ENCODE data around the gene DNAH8.

DNAH8 gene

GRCh38 chr6:38837101-38837500, 122.0 kb downstream of the DNAH8 start:
- no peak overlapping the region for H3K4me3 ChIP-seq (ENCODE audit: low read length in 2 of 2)
- H3K9me3 ChIP-seq (ENCODE audit: control insufficient read depth in 2 of 2, low read length in 2 of 2) = no peaks in the 10 kb centered on the region
- no peaks in the 10 kb centered on the region for H3K36me3 ChIP-seq (ENCODE audit: control insufficient read depth in 2 of 2, insufficient read depth in 2 of 2, low read length in 2 of 2)
- H3K27ac ChIP-seq (ENCODE audit: low read length) = no peak overlapping the region
- no peaks in the 10 kb centered on the region for H3K4me1 ChIP-seq (ENCODE audit: control insufficient read depth, insufficient read depth, low read length)
- H3K27me3 ChIP-seq (ENCODE audit: control insufficient read depth in 1 of 2, insufficient read depth in 2 of 2, low read length in 2 of 2) = no peaks in the 10 kb centered on the region
- H3K9ac ChIP-seq (ENCODE audit: low read length in 2 of 2) = no peak overlapping the region

DNA sequence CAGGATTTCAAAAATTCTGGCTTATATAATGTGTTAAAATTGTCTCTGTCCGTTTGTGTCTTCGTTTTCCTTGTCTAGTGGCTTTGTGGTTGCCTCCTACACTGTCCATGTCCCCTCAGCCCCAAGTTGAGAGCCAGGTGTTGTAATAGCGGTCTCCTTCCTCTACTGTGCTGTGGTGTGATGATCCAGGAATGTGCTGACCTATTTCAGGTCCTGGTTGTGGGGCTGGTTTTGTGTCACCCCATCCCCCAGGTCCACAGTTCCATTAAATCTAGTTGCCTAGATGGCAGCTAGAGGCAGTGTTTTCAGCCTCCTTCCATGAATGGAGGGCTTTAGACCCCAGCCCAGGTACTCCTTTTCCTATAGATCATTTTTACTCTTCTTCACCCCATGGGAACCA, 128.7 kb downstream of the DNAH8 start:
- Histone ChIP-seq H3K27me3 (ENCODE audit: control insufficient read depth in 1 of 2, insufficient read depth in 2 of 2, low read length in 2 of 2) (no peaks in the 10 kb centered on the region), H3K4me1 (ENCODE audit: control insufficient read depth, insufficient read depth, low read length) (no peaks in the 10 kb centered on the region), H3K36me3 (ENCODE audit: control insufficient read depth in 2 of 2, insufficient read depth in 2 of 2, low read length in 2 of 2) (no peaks in the 10 kb centered on the region), H3K9ac (ENCODE audit: low read length in 2 of 2) (no peak overlapping the region), H3K9me3 (ENCODE audit: control insufficient read depth in 2 of 2, low read length in 2 of 2) (no peaks in the 10 kb centered on the region), H3K4me3 (ENCODE audit: low read length in 2 of 2) (no peak overlapping the region), H3K27ac (ENCODE audit: low read length) (no peak overlapping the region)

- no peak overlapping the region for H3K27ac ChIP-seq (ENCODE audit: low read length)
- H3K9ac ChIP-seq (ENCODE audit: low read length in 2 of 2) = no peak overlapping the region
- no peaks in the 10 kb centered on the region for H3K36me3 ChIP-seq (ENCODE audit: control insufficient read depth in 2 of 2, insufficient read depth in 2 of 2, low read length in 2 of 2)
- no peaks in the 10 kb centered on the region for H3K27me3 ChIP-seq (ENCODE audit: control insufficient read depth in 1 of 2, insufficient read depth in 2 of 2, low read length in 2 of 2)
- H3K4me3 ChIP-seq (ENCODE audit: low read length in 2 of 2) = no peak overlapping the region
- H3K9me3 ChIP-seq (ENCODE audit: control insufficient read depth in 2 of 2, low read length in 2 of 2) = no peaks in the 10 kb centered on the region
- no peaks in the 10 kb centered on the region for H3K4me1 ChIP-seq (ENCODE audit: control insufficient read depth, insufficient read depth, low read length)
Measured at GRCh38 chr6:38845931-38846330, 130.8 kb downstream of the DNAH8 start.

DNA sequence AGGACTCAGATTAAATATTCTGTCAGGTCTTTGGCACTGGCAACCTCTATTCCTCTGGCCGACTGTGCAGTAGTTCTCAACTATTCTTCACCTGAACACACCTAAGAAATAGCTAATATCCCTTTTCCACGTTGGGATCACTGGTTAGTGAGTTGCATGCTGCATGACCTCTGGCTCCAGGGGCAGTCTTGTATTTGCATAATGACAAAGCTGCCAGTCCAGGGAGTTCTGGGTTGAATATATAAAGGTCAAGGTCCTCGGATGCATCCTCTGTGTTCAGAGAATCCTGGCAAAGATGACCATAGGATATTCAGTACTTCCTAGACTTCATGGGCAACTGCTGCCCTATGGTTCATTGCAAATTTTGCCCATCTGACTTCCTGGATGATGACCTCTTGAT, 131.2 kb downstream of the DNAH8 start:
- H3K9ac ChIP-seq (ENCODE audit: low read length in 2 of 2) = no peak overlapping the region
- H3K27me3 ChIP-seq (ENCODE audit: control insufficient read depth in 1 of 2, insufficient read depth in 2 of 2, low read length in 2 of 2) = no peaks in the 10 kb centered on the region
- no peaks in the 10 kb centered on the region for H3K36me3 ChIP-seq (ENCODE audit: control insufficient read depth in 2 of 2, insufficient read depth in 2 of 2, low read length in 2 of 2)
- H3K4me3 ChIP-seq (ENCODE audit: low read length in 2 of 2) = no peak overlapping the region
- H3K27ac ChIP-seq (ENCODE audit: low read length) = no peak overlapping the region
- H3K9me3 ChIP-seq (ENCODE audit: control insufficient read depth in 2 of 2, low read length in 2 of 2) = no peaks in the 10 kb centered on the region
- no peaks in the 10 kb centered on the region for H3K4me1 ChIP-seq (ENCODE audit: control insufficient read depth, insufficient read depth, low read length)

DNA sequence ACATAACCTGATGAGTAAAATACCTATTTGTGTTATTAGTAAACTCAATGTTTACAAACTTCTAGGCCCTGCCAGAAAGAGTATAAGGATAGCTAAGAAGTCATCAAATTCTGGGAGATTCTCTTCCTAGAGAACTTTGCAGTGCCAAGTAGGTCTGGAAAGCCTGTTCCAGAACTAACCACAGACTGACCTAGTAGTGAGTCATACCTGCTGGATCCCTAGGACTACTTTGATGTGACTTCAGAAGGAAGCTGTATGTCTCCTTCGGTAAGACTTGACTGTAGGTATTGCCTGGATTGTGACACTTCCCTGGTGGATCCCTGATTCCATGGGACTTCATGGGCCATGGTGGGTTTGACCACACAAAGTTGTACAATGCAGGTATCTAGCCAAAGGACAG, 131.7 kb downstream of the DNAH8 start:
- Histone ChIP-seq H3K9me3 (ENCODE audit: control insufficient read depth in 2 of 2, low read length in 2 of 2) (no peaks in the 10 kb centered on the region), H3K4me1 (ENCODE audit: control insufficient read depth, insufficient read depth, low read length) (no peaks in the 10 kb centered on the region), H3K4me3 (ENCODE audit: low read length in 2 of 2) (no peak overlapping the region), H3K27ac (ENCODE audit: low read length) (no peak overlapping the region), H3K27me3 (ENCODE audit: control insufficient read depth in 1 of 2, insufficient read depth in 2 of 2, low read length in 2 of 2) (no peaks in the 10 kb centered on the region), H3K36me3 (ENCODE audit: control insufficient read depth in 2 of 2, insufficient read depth in 2 of 2, low read length in 2 of 2) (no peaks in the 10 kb centered on the region), H3K9ac (ENCODE audit: low read length in 2 of 2) (no peak overlapping the region)

GRCh38 chr6:38847497-38847896, 132.4 kb downstream of the DNAH8 start:
- Histone ChIP-seq H3K9ac (ENCODE audit: low read length in 2 of 2) (no peak overlapping the region), H3K4me1 (ENCODE audit: control insufficient read depth, insufficient read depth, low read length) (no peaks in the 10 kb centered on the region), H3K27ac (ENCODE audit: low read length) (no peak overlapping the region), H3K36me3 (ENCODE audit: control insufficient read depth in 2 of 2, insufficient read depth in 2 of 2, low read length in 2 of 2) (no peaks in the 10 kb centered on the region), H3K27me3 (ENCODE audit: control insufficient read depth in 1 of 2, insufficient read depth in 2 of 2, low read length in 2 of 2) (no peaks in the 10 kb centered on the region), H3K4me3 (ENCODE audit: low read length in 2 of 2) (no peak overlapping the region), H3K9me3 (ENCODE audit: control insufficient read depth in 2 of 2, low read length in 2 of 2) (no peaks in the 10 kb centered on the region)

DNA sequence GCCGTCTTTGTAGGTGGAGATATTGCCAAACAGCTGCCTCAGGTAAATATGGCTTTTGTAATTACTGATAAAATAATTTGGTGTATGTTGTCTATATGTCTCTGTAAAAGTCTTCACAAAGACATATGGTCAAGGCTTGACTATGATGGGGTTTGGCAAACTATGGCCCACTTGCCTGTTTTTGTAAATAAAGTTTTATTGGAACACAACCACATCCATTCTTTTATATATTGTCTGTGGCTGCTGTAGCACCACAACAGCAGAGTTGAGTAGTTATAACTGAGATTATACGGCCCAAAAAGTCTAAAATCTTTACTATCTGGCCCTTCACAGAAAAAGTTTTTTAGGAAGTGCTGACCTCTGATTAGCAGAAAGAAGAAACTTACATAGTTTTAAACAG, 133.6 kb downstream of the DNAH8 start:
- H3K9me3 ChIP-seq (ENCODE audit: control insufficient read depth in 2 of 2, low read length in 2 of 2) = no peaks in the 10 kb centered on the region
- H3K27ac ChIP-seq (ENCODE audit: low read length) = no peak overlapping the region
- no peak overlapping the region for H3K4me3 ChIP-seq (ENCODE audit: low read length in 2 of 2)

DNA sequence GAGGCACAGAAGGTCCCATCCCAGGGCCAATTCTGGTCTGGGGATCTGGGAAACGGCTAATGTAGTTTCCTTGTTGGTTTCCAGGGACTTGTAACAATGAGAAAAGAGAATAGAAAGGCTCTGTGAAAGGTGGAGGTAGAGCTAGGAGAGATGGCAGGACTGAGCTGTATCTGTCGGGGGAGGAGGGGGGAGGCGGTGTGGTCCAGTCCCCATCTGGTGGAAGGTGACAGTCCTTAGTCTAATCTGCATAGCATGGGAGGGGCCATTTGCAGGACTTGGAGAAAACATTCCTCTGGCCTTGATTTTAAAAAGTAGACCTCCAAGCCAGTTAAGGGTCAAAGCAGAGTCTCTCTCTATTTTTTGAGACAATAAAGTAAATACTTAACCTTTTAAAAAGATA, 137.1 kb downstream of the DNAH8 start:
- Histone ChIP-seq H3K4me1 (ENCODE audit: control insufficient read depth, insufficient read depth, low read length) (no peaks in the 10 kb centered on the region), H3K27ac (ENCODE audit: low read length) (no peak overlapping the region), H3K9ac (ENCODE audit: low read length in 2 of 2) (no peak overlapping the region), H3K9me3 (ENCODE audit: control insufficient read depth in 2 of 2, low read length in 2 of 2) (no peaks in the 10 kb centered on the region), H3K36me3 (ENCODE audit: control insufficient read depth in 2 of 2, insufficient read depth in 2 of 2, low read length in 2 of 2) (no peaks in the 10 kb centered on the region), H3K4me3 (ENCODE audit: low read length in 2 of 2) (no peak overlapping the region), H3K27me3 (ENCODE audit: control insufficient read depth in 1 of 2, insufficient read depth in 2 of 2, low read length in 2 of 2) (no peaks in the 10 kb centered on the region)

More for the DNA sequence above, 133.6 kb downstream of the DNAH8 start:
- Histone ChIP-seq H3K36me3 (ENCODE audit: control insufficient read depth in 2 of 2, insufficient read depth in 2 of 2, low read length in 2 of 2) (no peaks in the 10 kb centered on the region), H3K9ac (ENCODE audit: low read length in 2 of 2) (no peak overlapping the region), H3K27me3 (ENCODE audit: control insufficient read depth in 1 of 2, insufficient read depth in 2 of 2, low read length in 2 of 2) (no peaks in the 10 kb centered on the region), H3K4me1 (ENCODE audit: control insufficient read depth, insufficient read depth, low read length) (no peaks in the 10 kb centered on the region)

- H3K4me3 ChIP-seq (ENCODE audit: low read length in 2 of 2) = no peak overlapping the region
- no peaks in the 10 kb centered on the region for H3K36me3 ChIP-seq (ENCODE audit: control insufficient read depth in 2 of 2, insufficient read depth in 2 of 2, low read length in 2 of 2)
- no peaks in the 10 kb centered on the region for H3K9me3 ChIP-seq (ENCODE audit: control insufficient read depth in 2 of 2, low read length in 2 of 2)
- no peaks in the 10 kb centered on the region for H3K27me3 ChIP-seq (ENCODE audit: control insufficient read depth in 1 of 2, insufficient read depth in 2 of 2, low read length in 2 of 2)
- H3K9ac ChIP-seq (ENCODE audit: low read length in 2 of 2) = no peak overlapping the region
- H3K27ac ChIP-seq (ENCODE audit: low read length) = no peak overlapping the region
- H3K4me1 ChIP-seq (ENCODE audit: control insufficient read depth, insufficient read depth, low read length) = no peaks in the 10 kb centered on the region
Measured at GRCh38 chr6:38853236-38853635, 138.1 kb downstream of the DNAH8 start.

GRCh38 chr6:38856492-38856891, 141.4 kb downstream of the DNAH8 start:
- H3K4me3 ChIP-seq (ENCODE audit: low read length in 2 of 2) = no peak overlapping the region
- H3K27ac ChIP-seq (ENCODE audit: low read length) = no peak overlapping the region
- no peaks in the 10 kb centered on the region for H3K9me3 ChIP-seq (ENCODE audit: control insufficient read depth in 2 of 2, low read length in 2 of 2)
- H3K4me1 ChIP-seq (ENCODE audit: control insufficient read depth, insufficient read depth, low read length) = no peaks in the 10 kb centered on the region
- H3K27me3 ChIP-seq (ENCODE audit: control insufficient read depth in 1 of 2, insufficient read depth in 2 of 2, low read length in 2 of 2) = peaks cover 0 to 2% of the 10 kb centered on the region in 2 donors
- no peaks in the 10 kb centered on the region for H3K36me3 ChIP-seq (ENCODE audit: control insufficient read depth in 2 of 2, insufficient read depth in 2 of 2, low read length in 2 of 2)
- H3K9ac ChIP-seq (ENCODE audit: low read length in 2 of 2) = no peak overlapping the region

GRCh38 chr6:38857815-38858214, 142.7 kb downstream of the DNAH8 start:
- Histone ChIP-seq H3K4me3 (ENCODE audit: low read length in 2 of 2) (no peak overlapping the region), H3K27ac (ENCODE audit: low read length) (no peak overlapping the region), H3K9ac (ENCODE audit: low read length in 2 of 2) (no peak overlapping the region), H3K9me3 (ENCODE audit: control insufficient read depth in 2 of 2, low read length in 2 of 2) (no peaks in the 10 kb centered on the region), H3K36me3 (ENCODE audit: control insufficient read depth in 2 of 2, insufficient read depth in 2 of 2, low read length in 2 of 2) (no peaks in the 10 kb centered on the region), H3K4me1 (ENCODE audit: control insufficient read depth, insufficient read depth, low read length) (no peaks in the 10 kb centered on the region), H3K27me3 (ENCODE audit: control insufficient read depth in 1 of 2, insufficient read depth in 2 of 2, low read length in 2 of 2) (peaks cover 0 to 2% of the 10 kb centered on the region in 2 donors)

Measured in stomach smooth muscle (tissue), 2 donors.